HepG2 (cell line): ENCODE measurements around the gene NME1. TPM values are rescaled to one million over a fixed set of nuclear protein-coding genes. Genes with fewer than 3 reads are reported as not detected.

Experiments used
- ATF7-NPFF ChIP-seq: sonication (generic); formaldehyde crosslinking; IDR thresholded peaks from 2 replicates; pipeline ENCODE4 v1.8.1; 2023; ENCODE audit warnings: mild to moderate bottlenecking, low read depth, missing genetic modification reagents, moderate library complexity
- ATRX ChIP-seq: sonication (generic); formaldehyde crosslinking; IDR thresholded peaks from 2 replicates; pipeline ENCODE4 v1.4.0; 2020; ENCODE audit warnings: missing genetic modification reagents, borderline replicate concordance
- CREM ChIP-seq, 2 experiments: sonication (generic) in 1 of 2; formaldehyde crosslinking in 1 of 2; IDR thresholded peaks; 2 replicates each; pipeline versions ENCODE4 v1.4.0 to v1.6.1; 2016 to 2020; ENCODE audit warnings: antibody characterized with exemption in 1 of 2, mild to moderate bottlenecking in 1 of 2, missing genetic modification reagents in 1 of 2
- FOXC1 ChIP-seq: sonication (generic); formaldehyde crosslinking; IDR thresholded peaks from 2 replicates; pipeline ENCODE4 v1.8.0; 2022; ENCODE audit warnings: mild to moderate bottlenecking, missing genetic modification reagents, borderline replicate concordance
- HDAC2 ChIP-seq: sonication (generic); formaldehyde crosslinking; IDR thresholded peaks from 2 replicates; pipeline ENCODE4 v1.4.0; 2020; ENCODE audit warnings: missing genetic modification reagents
- IRF9 ChIP-seq: sonication (generic); formaldehyde crosslinking; IDR thresholded peaks from 2 replicates; pipeline ENCODE4 v1.8.0; 2022; ENCODE audit warnings: missing genetic modification reagents, mild to moderate bottlenecking, borderline replicate concordance
- MAFK ChIP-seq, 2 experiments: IDR thresholded peaks in 1 of 2; conservative IDR thresholded peaks in 1 of 2; 2 replicates each; pipeline ENCODE4 v1.6.1; 2011; ENCODE audit warnings: improper control_type of control experiment in 2 of 2, low read length in 2 of 2
- MBD4 ChIP-seq: IDR thresholded peaks from 2 replicates; pipeline ENCODE4 v1.6.1; 2012; ENCODE audit warnings: low read length, inconsistent platforms, borderline replicate concordance
- NR2C2 ChIP-seq: sonication (generic); formaldehyde crosslinking; IDR thresholded peaks from 2 replicates; pipeline ENCODE4 v1.4.0; 2020; ENCODE audit warnings: missing genetic modification reagents, mild to moderate bottlenecking, moderate library complexity, borderline replicate concordance
- SP140L ChIP-seq: sonication (generic); formaldehyde crosslinking; IDR thresholded peaks from 2 replicates; pipeline ENCODE4 v1.4.0; 2020; ENCODE audit warnings: missing genetic modification reagents, borderline replicate concordance
- SUZ12 ChIP-seq: fragments of 150-350 bp; IDR thresholded peaks from 2 replicates; pipeline ENCODE4 v1.6.1; 2014; ENCODE audit warnings: low read depth, low read length
- TBP ChIP-seq: sonication (generic); formaldehyde crosslinking; IDR thresholded peaks from 2 replicates; pipeline ENCODE4 v1.5.0; 2020; ENCODE audit warnings: missing genetic modification reagents
- TBX2 ChIP-seq: sonication (generic); formaldehyde crosslinking; IDR thresholded peaks from 2 replicates; pipeline ENCODE4 v1.5.0; 2020; ENCODE audit warnings: missing genetic modification reagents, mild to moderate bottlenecking, borderline replicate concordance
- YEATS4 ChIP-seq: sonication (generic); formaldehyde crosslinking; IDR thresholded peaks from 2 replicates; pipeline ENCODE4 v1.4.0; 2020; ENCODE audit warnings: missing genetic modification reagents, borderline replicate concordance
- ZNF263 ChIP-seq: sonication (generic); formaldehyde crosslinking; IDR thresholded peaks from 2 replicates; pipeline ENCODE4 v1.4.0; 2020; ENCODE audit warnings: missing genetic modification reagents
- ZNF414 ChIP-seq: sonication (generic); formaldehyde crosslinking; IDR thresholded peaks from 2 replicates; pipeline ENCODE4 v1.5.0; 2020; ENCODE audit warnings: missing genetic modification reagents
- ZNF451 ChIP-seq: sonication (generic); formaldehyde crosslinking; IDR thresholded peaks from 2 replicates; pipeline ENCODE4 v1.5.0; 2020; ENCODE audit warnings: mild to moderate bottlenecking, missing genetic modification reagents
- ZNF749 ChIP-seq: sonication (generic); formaldehyde crosslinking; IDR thresholded peaks from 2 replicates; pipeline ENCODE4 v1.8.0; 2022; ENCODE audit warnings: mild to moderate bottlenecking, missing genetic modification reagents, moderate library complexity, borderline replicate concordance
- ZSCAN25 ChIP-seq: sonication (generic); formaldehyde crosslinking; IDR thresholded peaks from 2 replicates; pipeline ENCODE4 v1.8.0; 2022; ENCODE audit warnings: mild to moderate bottlenecking, missing genetic modification reagents
- ZSCAN5A ChIP-seq: sonication (generic); formaldehyde crosslinking; IDR thresholded peaks from 2 replicates; pipeline ENCODE4 v1.8.0; 2022; ENCODE audit warnings: mild to moderate bottlenecking, missing genetic modification reagents, borderline replicate concordance
- polyA plus RNA-seq, 8 experiments: library from polyadenylated mRNA; depleted of rRNA in 3 of 8; stranded (reverse) in 7 of 8; unstranded in 1 of 8; fragments of >200 nt; fragmentation: Illumina TruSeq in 4 of 8; extraction: Trizol in 4 of 8; gene quantifications; 2 replicates each; pipeline versions ENCODE4 v1.2.1 to v1.2.3, GENCODE V29; 2011 to 2016; ENCODE audit warnings: low read depth in 4 of 8, missing spikeins in 1 of 8, mixed read lengths in 1 of 8; ENCODE audit not compliant: insufficient read depth in 1 of 8
- total RNA-seq, 5 experiments: library from RNA; depleted of rRNA; stranded (reverse); fragments of >200 nt; fragmentation: Illumina TruSeq; extraction: Trizol; gene quantifications; 2 replicates each; pipeline ENCODE4 v1.2.3, GENCODE V29; 2016; ENCODE audit warnings: low read depth in 1 of 5
- TF ChIP-seq, protein P1 (sequence below): sonication (generic); formaldehyde crosslinking; IDR thresholded peaks from 2 replicates; pipeline ENCODE4 v1.9.0; 2021; ENCODE audit warnings: missing genetic modification reagents, borderline replicate concordance
- TF ChIP-seq, protein P2 (sequence below): sonication (generic); formaldehyde crosslinking; IDR thresholded peaks from 2 replicates; pipeline ENCODE4 v1.4.0; 2020; ENCODE audit warnings: mild to moderate bottlenecking, missing genetic modification reagents

Gene NME1
- total and polyA plus RNA-seq, 2 of the 13 experiments (the other 11 are each of a cell fraction or from before 2014, with no cell fraction given), result 295 to 516 TPM

DNA sequence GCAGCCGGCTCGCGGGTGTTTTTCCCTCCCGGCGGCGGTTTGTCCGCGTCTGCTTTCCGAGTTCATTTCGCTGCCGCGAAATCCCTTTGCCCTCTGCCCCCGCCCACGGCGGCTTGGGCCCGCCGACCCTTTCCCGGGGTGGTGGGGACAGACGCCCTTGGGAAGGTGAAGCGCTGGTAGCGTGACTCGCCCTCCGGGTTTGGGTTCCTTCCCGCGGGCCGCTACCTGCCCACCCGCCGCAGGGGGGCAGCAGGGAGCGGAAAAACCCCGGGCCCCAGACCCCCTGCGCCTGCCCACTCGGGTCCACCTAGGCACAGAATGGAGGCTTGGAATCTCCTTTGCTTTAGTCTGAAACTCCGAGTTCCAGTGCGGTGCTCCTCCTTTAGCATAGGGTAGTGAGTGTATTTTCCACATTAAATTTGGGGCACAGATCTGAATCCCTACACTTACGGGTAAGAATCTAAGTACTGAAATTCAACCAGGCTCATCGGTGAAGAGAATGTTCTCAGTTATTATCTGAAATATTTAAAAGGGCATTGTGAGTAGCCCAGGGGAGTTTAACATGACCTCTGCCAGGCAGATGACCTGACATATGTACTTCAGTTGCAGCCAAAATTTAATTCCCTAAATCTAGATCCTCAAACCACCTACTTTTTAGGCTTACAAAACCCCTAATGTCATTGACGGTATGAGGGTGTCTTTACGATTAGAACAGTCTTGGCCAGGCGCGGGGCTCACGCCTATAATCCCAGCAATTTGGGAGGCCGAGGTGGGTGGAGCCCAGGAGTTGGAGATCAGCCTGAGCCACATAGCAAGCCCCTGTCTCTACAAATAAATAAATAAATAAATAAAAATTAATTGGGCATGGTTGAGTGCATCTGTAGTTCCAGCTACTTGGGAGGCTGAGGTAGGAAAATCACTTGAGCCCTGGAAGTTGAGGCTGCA lies 13.9 kb downstream of the NME1 start (continued):
- TF ChIP-seq IRF9 (CRISPR knock-in tag), result no peak
- TF ChIP-seq SUZ12, result no peak
- no peak for TF ChIP-seq ZNF263 (CRISPR knock-in tag)
- no peak for TF ChIP-seq ZNF414
- peak; percentile 4; the same call in 1 of the 2 replicates for TF ChIP-seq YEATS4 (CRISPR knock-in tag)
- no peak for TF ChIP-seq ZNF749
- no peak for TF ChIP-seq ATRX
- no peak for TF ChIP-seq TBX2 (CRISPR knock-in tag)
- TF ChIP-seq MAFK (conservative IDR thresholded peaks at IDR 0.05 in 1 of 2, IDR thresholded peaks at IDR 0.05 in 1 of 2; ENCODE audit: low read length in 2 of 2), result no peak
- no peak; the same call in 1 of the 2 replicates for TF ChIP-seq FOXC1
- TF ChIP-seq ZNF451 (CRISPR knock-in tag), result 0 out of 2 replicates have a peak, but pooled peaks have one; percentile 31
- no peak for TF ChIP-seq CREM (IDR thresholded peaks at IDR 0.05)
- no peak for TF ChIP-seq CREM (CRISPR knock-in tag; IDR thresholded peaks at IDR 0.05)
- no peak; the same call in 1 of the 2 replicates for TF ChIP-seq ZSCAN25 (CRISPR knock-in tag)
- TF ChIP-seq ZSCAN5A, result peak; percentile 86
- TF ChIP-seq, protein P1, sequence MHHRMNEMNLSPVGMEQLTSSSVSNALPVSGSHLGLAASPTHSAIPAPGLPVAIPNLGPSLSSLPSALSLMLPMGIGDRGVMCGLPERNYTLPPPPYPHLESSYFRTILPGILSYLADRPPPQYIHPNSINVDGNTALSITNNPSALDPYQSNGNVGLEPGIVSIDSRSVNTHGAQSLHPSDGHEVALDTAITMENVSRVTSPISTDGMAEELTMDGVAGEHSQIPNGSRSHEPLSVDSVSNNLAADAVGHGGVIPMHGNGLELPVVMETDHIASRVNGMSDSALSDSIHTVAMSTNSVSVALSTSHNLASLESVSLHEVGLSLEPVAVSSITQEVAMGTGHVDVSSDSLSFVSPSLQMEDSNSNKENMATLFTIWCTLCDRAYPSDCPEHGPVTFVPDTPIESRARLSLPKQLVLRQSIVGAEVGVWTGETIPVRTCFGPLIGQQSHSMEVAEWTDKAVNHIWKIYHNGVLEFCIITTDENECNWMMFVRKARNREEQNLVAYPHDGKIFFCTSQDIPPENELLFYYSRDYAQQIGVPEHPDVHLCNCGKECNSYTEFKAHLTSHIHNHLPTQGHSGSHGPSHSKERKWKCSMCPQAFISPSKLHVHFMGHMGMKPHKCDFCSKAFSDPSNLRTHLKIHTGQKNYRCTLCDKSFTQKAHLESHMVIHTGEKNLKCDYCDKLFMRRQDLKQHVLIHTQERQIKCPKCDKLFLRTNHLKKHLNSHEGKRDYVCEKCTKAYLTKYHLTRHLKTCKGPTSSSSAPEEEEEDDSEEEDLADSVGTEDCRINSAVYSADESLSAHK, result no peak
- TF ChIP-seq NR2C2 (CRISPR knock-in tag), result no peak
- TF ChIP-seq, protein P2, sequence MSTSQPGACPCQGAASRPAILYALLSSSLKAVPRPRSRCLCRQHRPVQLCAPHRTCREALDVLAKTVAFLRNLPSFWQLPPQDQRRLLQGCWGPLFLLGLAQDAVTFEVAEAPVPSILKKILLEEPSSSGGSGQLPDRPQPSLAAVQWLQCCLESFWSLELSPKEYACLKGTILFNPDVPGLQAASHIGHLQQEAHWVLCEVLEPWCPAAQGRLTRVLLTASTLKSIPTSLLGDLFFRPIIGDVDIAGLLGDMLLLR (CRISPR knock-in tag), result no peak; the same call in 1 of the 2 replicates
- TF ChIP-seq SP140L (CRISPR knock-in tag), result no peak
- no peak for TF ChIP-seq ATF7-NPFF (CRISPR knock-in tag)
- TF ChIP-seq MBD4, result no peak
- TF ChIP-seq HDAC2 (CRISPR knock-in tag), result no peak; the same call in none of the 2 replicates
- no peak for TF ChIP-seq TBP (CRISPR knock-in tag)
